Measurements from ENCODE around the gene AKIRIN1. TPM values are rescaled to one million over a fixed set of nuclear protein-coding genes. Genes with fewer than 3 reads are reported as not detected.

The AKIRIN1 gene, protein sequence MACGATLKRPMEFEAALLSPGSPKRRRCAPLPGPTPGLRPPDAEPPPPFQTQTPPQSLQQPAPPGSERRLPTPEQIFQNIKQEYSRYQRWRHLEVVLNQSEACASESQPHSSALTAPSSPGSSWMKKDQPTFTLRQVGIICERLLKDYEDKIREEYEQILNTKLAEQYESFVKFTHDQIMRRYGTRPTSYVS
- 83.5 TPM for polyA plus RNA-seq (2013, experiment 1 of 2)
- 80.7 TPM for polyA plus RNA-seq (2013, experiment 2 of 2)

DNA sequence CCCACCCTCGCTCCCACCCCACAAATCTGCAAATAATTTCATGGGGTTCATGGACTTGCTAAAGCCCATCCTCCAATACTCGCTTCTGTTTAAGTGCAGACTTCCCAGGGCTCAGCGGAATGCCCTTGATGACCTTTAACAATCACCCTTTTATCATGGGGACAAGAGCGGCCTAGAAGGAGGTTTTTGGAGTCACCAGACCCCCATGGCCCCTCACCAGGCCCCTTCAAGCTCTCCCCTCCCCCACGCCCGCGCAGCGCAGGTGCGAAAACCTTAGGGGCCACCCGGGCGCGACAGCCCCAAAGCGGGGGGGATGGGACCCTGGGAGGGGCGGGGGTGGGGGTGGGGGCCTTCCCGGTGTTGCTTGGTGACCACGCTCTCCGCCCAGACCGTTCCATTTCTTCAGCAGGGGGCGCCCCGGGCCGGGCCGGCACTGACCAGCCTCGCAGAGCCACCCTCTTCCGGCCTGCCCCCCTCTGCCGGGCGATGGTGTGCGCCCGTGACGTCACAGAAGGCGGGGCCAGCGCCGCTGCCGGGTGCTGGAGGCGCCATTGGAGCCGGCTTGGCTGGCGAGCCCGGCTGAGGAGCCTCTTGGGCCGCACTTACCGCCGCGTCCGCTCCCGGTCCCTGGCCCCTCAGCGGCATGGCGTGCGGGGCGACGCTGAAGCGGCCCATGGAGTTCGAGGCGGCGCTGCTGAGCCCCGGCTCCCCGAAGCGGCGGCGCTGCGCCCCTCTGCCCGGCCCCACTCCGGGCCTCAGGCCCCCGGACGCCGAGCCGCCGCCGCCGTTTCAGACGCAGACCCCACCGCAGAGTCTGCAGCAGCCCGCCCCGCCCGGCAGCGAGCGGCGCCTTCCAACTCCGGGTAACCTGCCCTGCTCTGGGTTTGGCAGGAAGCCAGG is at the start of gene AKIRIN1:
AKIRIN1 (plus strand) TSS at position 539 of the 900 bp plus-strand sequence; CDS start at position 644, 105 bp downstream.
- H3K4me1 ChIP-seq (ENCODE audit: control insufficient read depth, insufficient read depth, low read length, poor library complexity, severe bottlenecking), result peaks cover 19% of the 10 kb centered on the region
- H3K36me3 ChIP-seq (ENCODE audit: control insufficient read depth, insufficient read depth, low read length), result peaks cover 28% of the 10 kb centered on the region
- WGBS, 2 experiments (ENCODE audit: insufficient coverage in 2 of 2), result 0% methylated on average over 48 to 54 of the region's 76 CpGs
- H3K9me3 ChIP-seq (ENCODE audit: control insufficient read depth, low read length), result no peaks in the 10 kb centered on the region
- peak within 1 kb of the TSS; percentile 90 for H3K27ac ChIP-seq (ENCODE audit: low read depth, low read length, severe bottlenecking)
- H3K4me3 ChIP-seq (ENCODE audit: extremely low read depth, insufficient read depth, low read length, poor library complexity, severe bottlenecking), result peak within 1 kb of the TSS; percentile 95

DNA sequence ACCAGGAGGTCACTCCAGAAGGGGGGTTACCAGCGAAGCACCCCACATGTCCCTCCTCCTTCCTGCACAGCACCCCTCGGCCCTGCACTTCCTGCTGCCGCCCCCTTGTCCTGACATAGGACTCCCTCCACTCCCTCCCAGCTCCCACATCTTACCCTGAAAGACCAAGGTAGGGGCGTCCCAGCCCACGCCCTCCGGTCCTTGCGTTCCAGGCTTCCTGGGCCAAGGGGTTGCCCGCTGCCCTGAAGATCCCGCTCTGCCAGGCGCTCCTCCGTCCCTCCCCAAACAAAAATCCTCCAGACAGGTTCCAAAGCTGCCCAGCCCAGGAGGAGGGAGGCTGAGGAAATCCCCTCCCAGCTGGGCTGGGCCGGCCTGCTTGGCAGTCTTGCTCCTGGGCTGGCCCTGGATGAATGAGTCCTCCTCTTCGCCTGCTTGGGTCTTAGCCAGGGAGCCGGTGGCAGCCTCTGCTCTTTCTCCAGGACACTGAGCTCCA is 49.5 kb upstream of the AKIRIN1 start, which contains the start of gene RHBDL2:
RHBDL2 (minus strand) TSS at position 304 of the 493 bp plus-strand sequence. CDS start 22,618 bp downstream, outside the sequence.
- no peaks in the 10 kb centered on the region for H3K36me3 ChIP-seq (ENCODE audit: control insufficient read depth, insufficient read depth, low read length)
- no peak within 1 kb of the TSS for H3K4me3 ChIP-seq (ENCODE audit: extremely low read depth, insufficient read depth, low read length, poor library complexity, severe bottlenecking)
- WGBS, 2 experiments (ENCODE audit: insufficient coverage in 2 of 2), result 86 to 87% methylated on average over 8 to 10 of the region's 14 CpGs

DNA sequence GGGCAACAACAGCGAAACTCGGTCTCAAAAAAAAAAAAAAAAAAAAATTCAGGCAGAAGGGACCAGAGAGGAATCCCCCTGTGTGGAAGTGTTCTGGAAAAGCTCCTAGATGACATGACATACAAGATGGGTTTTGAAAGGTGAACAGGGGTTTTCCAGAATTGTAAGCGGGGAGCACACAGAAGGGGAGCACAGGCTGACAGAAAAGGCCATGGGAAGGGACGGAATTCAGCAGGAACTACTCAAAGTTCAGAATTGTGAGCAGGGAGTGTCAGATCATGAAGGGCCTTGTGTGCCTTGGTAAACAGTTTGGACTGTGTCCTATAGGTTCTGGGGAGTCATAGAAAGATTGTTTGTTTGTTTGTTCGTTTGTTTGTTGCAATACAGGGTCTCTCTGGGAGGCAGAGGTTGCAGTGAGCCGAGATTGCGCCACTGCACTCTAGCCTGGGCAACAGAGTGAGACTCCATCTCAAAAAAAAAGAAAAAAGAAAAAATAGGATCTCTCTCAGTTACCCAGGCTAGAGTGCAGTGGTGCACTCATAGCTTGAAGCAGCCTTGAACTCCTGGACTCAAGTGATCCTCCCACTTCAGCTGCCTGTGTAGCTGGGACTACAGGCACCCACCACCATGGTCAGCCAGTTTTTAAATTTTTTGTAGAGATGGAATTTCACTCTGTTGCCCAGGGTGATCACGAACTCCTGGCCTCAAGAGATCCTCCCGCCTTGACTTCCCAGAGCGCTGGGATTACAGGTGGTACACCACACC is 48.2 kb upstream of the AKIRIN1 start:
- H3K27ac ChIP-seq (ENCODE audit: low read depth, low read length, severe bottlenecking), result no peak overlapping the region
- 97 to 100% methylated on average over 6 of the region's 10 CpGs for WGBS, 2 experiments (ENCODE audit: insufficient coverage in 2 of 2)
- no peaks in the 10 kb centered on the region for H3K9me3 ChIP-seq (ENCODE audit: control insufficient read depth, low read length)
- H3K36me3 ChIP-seq (ENCODE audit: control insufficient read depth, insufficient read depth, low read length), result no peaks in the 10 kb centered on the region
- no peak overlapping the region for H3K4me3 ChIP-seq (ENCODE audit: extremely low read depth, insufficient read depth, low read length, poor library complexity, severe bottlenecking)
- no peaks in the 10 kb centered on the region for H3K4me1 ChIP-seq (ENCODE audit: control insufficient read depth, insufficient read depth, low read length, poor library complexity, severe bottlenecking)

More for the DNA sequence above, 49.5 kb upstream of the AKIRIN1 start, which contains the start of gene RHBDL2:
- Histone ChIP-seq H3K4me1 (ENCODE audit: control insufficient read depth, insufficient read depth, low read length, poor library complexity, severe bottlenecking) (no peaks in the 10 kb centered on the region), H3K27ac (ENCODE audit: low read depth, low read length, severe bottlenecking) (no peak within 1 kb of the TSS), H3K9me3 (ENCODE audit: control insufficient read depth, low read length) (no peaks in the 10 kb centered on the region)

DNA sequence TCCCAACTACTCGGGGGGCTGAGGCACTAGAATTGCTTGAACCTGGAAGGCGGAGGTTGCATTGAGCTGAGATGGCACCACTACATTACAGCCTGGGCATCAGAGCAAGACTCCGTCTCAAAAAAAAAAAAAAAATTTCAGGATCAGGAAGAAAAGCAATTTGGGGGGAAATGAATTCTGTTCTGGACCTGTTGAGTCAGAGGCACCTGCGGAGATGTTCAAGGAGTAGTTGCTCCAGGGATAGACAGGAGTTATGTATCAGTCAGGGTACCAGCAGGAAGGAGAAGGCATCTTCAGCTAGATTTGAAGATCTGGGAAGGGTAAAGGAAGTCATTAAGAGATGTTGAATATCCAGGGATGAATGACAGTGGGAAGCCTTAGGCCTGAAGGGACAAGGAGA is 46.5 kb upstream of the AKIRIN1 start:
- no peaks in the 10 kb centered on the region for H3K4me1 ChIP-seq (ENCODE audit: control insufficient read depth, insufficient read depth, low read length, poor library complexity, severe bottlenecking)
- 90 to 97% methylated on average over 4 of the region's 4 CpGs for WGBS, 2 experiments (ENCODE audit: insufficient coverage in 2 of 2)

DNA sequence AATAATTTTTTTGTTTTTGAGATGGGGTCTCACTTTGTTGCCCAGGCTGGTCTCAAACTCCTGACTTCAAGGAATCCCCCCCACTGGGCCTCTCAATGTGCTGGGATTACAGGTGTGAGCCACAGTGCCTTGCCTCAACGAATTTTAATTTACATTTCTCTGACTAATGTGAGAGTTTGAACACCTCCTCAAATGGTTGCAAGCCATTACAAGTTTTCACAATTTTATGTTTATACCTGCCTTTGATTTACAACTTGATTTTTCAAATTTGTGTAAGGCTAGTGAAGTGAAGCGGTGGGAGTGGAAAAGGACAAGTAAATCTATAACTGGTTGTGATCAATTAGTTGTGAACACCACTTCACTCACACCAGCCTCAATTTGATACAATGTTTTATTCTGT is 40.5 kb upstream of the AKIRIN1 start:
- H3K36me3 ChIP-seq (ENCODE audit: control insufficient read depth, insufficient read depth, low read length), result no peaks in the 10 kb centered on the region
- no peaks in the 10 kb centered on the region for H3K9me3 ChIP-seq (ENCODE audit: control insufficient read depth, low read length)
- H3K4me3 ChIP-seq (ENCODE audit: extremely low read depth, insufficient read depth, low read length, poor library complexity, severe bottlenecking), result no peak overlapping the region
- H3K27ac ChIP-seq (ENCODE audit: low read depth, low read length, severe bottlenecking), result no peak overlapping the region
- WGBS, 2 experiments (ENCODE audit: insufficient coverage in 2 of 2), result no CpG with 5 or more reads among the region's 2 CpGs
- H3K4me1 ChIP-seq (ENCODE audit: control insufficient read depth, insufficient read depth, low read length, poor library complexity, severe bottlenecking), result no peaks in the 10 kb centered on the region

More for the DNA sequence above, 46.5 kb upstream of the AKIRIN1 start:
- no peaks in the 10 kb centered on the region for H3K36me3 ChIP-seq (ENCODE audit: control insufficient read depth, insufficient read depth, low read length)
- no peaks in the 10 kb centered on the region for H3K9me3 ChIP-seq (ENCODE audit: control insufficient read depth, low read length)
- H3K4me3 ChIP-seq (ENCODE audit: extremely low read depth, insufficient read depth, low read length, poor library complexity, severe bottlenecking), result no peak overlapping the region
- H3K27ac ChIP-seq (ENCODE audit: low read depth, low read length, severe bottlenecking), result no peak overlapping the region

DNA sequence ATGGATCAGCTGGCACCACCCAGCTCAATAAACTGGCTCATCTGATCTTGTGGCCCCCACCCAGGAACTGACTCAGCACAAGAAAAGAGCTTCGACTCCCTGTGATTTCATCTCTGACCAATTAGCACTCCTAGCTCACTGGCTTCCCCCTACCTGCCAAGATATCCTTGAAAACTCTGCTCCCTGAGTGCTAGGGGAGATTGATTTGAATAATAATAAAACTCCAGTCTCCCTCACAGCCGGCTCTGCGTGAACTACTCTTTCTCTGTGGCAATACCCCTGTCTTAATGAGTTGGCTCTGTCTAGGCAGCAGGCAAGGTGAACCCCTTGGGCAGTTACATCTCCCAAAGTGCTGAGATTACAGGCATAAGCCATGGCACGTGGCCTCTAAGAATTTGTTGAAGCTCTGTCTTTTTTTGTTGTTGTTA is 37.6 kb upstream of the AKIRIN1 start:
- Histone ChIP-seq H3K4me1 (ENCODE audit: control insufficient read depth, insufficient read depth, low read length, poor library complexity, severe bottlenecking) (no peaks in the 10 kb centered on the region), H3K36me3 (ENCODE audit: control insufficient read depth, insufficient read depth, low read length) (no peaks in the 10 kb centered on the region), H3K27ac (ENCODE audit: low read depth, low read length, severe bottlenecking) (no peak overlapping the region), H3K4me3 (ENCODE audit: extremely low read depth, insufficient read depth, low read length, poor library complexity, severe bottlenecking) (no peak overlapping the region), H3K9me3 (ENCODE audit: control insufficient read depth, low read length) (no peaks in the 10 kb centered on the region)
- 14 to 27% methylated on average over 3 of the region's 4 CpGs for WGBS, 2 experiments (ENCODE audit: insufficient coverage in 2 of 2)

DNA sequence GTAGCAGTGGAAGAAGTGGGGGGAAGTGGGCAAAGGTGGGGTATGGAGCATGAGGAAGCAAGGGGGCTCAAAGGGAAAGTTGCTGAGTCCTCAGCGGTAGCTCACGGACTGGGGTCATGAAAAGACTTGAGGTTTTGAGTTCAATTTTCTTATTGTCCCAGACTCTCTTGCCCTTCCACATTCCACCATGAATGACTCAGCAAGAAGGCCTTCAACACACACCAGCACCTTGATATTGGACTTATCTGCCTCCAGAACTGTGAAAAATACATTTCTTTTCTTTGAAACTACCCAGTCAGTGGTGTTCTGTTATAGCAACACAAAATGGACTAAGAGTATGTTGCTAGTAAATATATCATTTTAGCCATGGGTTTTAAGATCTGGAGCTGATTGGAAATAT is 32.1 kb upstream of the AKIRIN1 start:
- Histone ChIP-seq H3K27ac (ENCODE audit: low read depth, low read length, severe bottlenecking) (no peak overlapping the region), H3K9me3 (ENCODE audit: control insufficient read depth, low read length) (no peaks in the 10 kb centered on the region), H3K36me3 (ENCODE audit: control insufficient read depth, insufficient read depth, low read length) (no peaks in the 10 kb centered on the region), H3K4me3 (ENCODE audit: extremely low read depth, insufficient read depth, low read length, poor library complexity, severe bottlenecking) (no peak overlapping the region), H3K4me1 (ENCODE audit: control insufficient read depth, insufficient read depth, low read length, poor library complexity, severe bottlenecking) (peaks cover 3% of the 10 kb centered on the region)
- 80 to 100% methylated on average over 1 to 2 of the region's 2 CpGs for WGBS, 2 experiments (ENCODE audit: insufficient coverage in 2 of 2)

DNA sequence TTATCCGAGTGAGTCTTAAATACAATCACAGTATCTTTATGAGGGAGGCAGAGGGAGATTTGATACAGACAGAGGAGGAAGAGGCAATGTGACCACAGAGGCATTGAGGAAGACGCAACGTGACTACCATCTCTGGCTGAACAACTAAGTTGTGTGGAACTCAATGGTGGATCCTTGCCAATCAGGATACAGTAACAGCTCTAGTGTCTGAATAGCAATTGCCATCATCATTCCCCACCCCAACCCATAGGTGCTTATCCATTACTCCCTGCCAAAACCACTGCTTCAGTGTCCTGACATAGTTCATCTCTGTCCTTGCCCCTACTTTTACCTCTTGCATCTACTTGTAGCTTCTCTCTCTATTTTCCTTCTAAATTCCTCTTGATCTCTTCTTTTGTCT is 29.0 kb upstream of the AKIRIN1 start:
- Histone ChIP-seq H3K36me3 (ENCODE audit: control insufficient read depth, insufficient read depth, low read length) (no peaks in the 10 kb centered on the region), H3K4me3 (ENCODE audit: extremely low read depth, insufficient read depth, low read length, poor library complexity, severe bottlenecking) (no peak overlapping the region), H3K9me3 (ENCODE audit: control insufficient read depth, low read length) (no peaks in the 10 kb centered on the region), H3K27ac (ENCODE audit: low read depth, low read length, severe bottlenecking) (no peak overlapping the region), H3K4me1 (ENCODE audit: control insufficient read depth, insufficient read depth, low read length, poor library complexity, severe bottlenecking) (peaks cover 3% of the 10 kb centered on the region)
- WGBS, 2 experiments (ENCODE audit: insufficient coverage in 2 of 2), result 96 to 100% methylated on average over 2 to 3 of the region's 3 CpGs

DNA sequence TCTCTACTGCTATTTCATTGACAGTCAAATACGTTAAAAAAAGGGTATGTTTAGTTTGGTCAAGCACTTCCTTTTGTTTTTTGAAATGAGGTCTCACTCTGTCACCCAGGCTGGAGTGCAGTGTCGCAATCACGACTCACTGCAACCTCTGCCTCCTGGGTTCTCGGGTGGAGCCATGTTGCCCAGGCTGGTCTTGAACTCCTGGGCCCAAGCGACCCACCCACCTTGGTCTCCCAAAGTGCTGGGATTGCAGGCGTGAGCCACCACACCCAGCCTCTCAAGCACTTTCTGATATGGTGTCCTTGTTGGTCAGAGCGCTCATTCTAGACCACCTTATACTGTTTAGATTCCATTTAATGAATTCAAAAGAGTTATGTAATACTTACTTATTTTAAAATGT is 28.5 kb upstream of the AKIRIN1 start:
- peaks cover 3% of the 10 kb centered on the region for H3K4me1 ChIP-seq (ENCODE audit: control insufficient read depth, insufficient read depth, low read length, poor library complexity, severe bottlenecking)
- H3K27ac ChIP-seq (ENCODE audit: low read depth, low read length, severe bottlenecking), result no peak overlapping the region
- 82 to 83% methylated on average over 3 to 6 of the region's 7 CpGs for WGBS, 2 experiments (ENCODE audit: insufficient coverage in 2 of 2)
- no peaks in the 10 kb centered on the region for H3K9me3 ChIP-seq (ENCODE audit: control insufficient read depth, low read length)
- no peak overlapping the region for H3K4me3 ChIP-seq (ENCODE audit: extremely low read depth, insufficient read depth, low read length, poor library complexity, severe bottlenecking)
- no peaks in the 10 kb centered on the region for H3K36me3 ChIP-seq (ENCODE audit: control insufficient read depth, insufficient read depth, low read length)

DNA sequence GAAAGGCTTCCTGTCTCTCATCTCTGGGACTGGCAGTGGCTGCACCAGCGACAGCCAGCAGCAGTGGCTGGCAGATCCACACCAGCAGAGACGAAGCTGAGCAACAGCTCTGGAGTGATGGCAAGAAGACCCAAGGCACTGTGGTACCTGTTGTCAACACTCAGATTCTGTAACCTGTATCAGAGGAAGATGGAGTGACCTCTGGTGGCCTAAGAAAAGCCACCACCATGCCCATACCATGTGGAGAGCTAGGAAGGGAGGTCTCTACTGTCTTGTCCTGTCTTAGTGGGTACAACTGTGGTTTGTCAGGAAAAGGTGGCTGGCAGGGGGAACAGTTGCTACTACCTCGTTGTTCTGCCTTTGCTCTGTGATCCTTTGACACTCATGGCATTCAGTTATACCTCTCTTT is 26.9 kb upstream of the AKIRIN1 start:
- Histone ChIP-seq H3K36me3 (ENCODE audit: control insufficient read depth, insufficient read depth, low read length) (no peaks in the 10 kb centered on the region), H3K4me3 (ENCODE audit: extremely low read depth, insufficient read depth, low read length, poor library complexity, severe bottlenecking) (no peak overlapping the region), H3K27ac (ENCODE audit: low read depth, low read length, severe bottlenecking) (no peak overlapping the region), H3K4me1 (ENCODE audit: control insufficient read depth, insufficient read depth, low read length, poor library complexity, severe bottlenecking) (peaks cover 2% of the 10 kb centered on the region), H3K9me3 (ENCODE audit: control insufficient read depth, low read length) (no peaks in the 10 kb centered on the region)
- 83 to 85% methylated on average over 3 of the region's 3 CpGs for WGBS, 2 experiments (ENCODE audit: insufficient coverage in 2 of 2)
